Hematopoietic multipotent progenitor cell treated with erythropoietin and hydrocortisone succinate and interleukin-3 and kit ligand, for 4 days (in vitro differentiated cells): Measurements from ENCODE around the gene HOXB13.
A peak's percentile ranks its signal among the peaks of the same experiment; 100 is the strongest.
"Not testable (repeated sequence)": the region's sequence is repeated elsewhere in the genome, so short reads cannot be mapped to it uniquely, and the experiment has no call there.

Experiments used
- DNase-seq: peaks from one replicate; pipeline ENCODE4 v3.0.0-alpha.2; 2015

Gene HOXB13

GRCh38 chr17:48726114-48726915 is 2.2 kb downstream of the HOXB13 start:
- DNase-seq = no peak

DNA sequence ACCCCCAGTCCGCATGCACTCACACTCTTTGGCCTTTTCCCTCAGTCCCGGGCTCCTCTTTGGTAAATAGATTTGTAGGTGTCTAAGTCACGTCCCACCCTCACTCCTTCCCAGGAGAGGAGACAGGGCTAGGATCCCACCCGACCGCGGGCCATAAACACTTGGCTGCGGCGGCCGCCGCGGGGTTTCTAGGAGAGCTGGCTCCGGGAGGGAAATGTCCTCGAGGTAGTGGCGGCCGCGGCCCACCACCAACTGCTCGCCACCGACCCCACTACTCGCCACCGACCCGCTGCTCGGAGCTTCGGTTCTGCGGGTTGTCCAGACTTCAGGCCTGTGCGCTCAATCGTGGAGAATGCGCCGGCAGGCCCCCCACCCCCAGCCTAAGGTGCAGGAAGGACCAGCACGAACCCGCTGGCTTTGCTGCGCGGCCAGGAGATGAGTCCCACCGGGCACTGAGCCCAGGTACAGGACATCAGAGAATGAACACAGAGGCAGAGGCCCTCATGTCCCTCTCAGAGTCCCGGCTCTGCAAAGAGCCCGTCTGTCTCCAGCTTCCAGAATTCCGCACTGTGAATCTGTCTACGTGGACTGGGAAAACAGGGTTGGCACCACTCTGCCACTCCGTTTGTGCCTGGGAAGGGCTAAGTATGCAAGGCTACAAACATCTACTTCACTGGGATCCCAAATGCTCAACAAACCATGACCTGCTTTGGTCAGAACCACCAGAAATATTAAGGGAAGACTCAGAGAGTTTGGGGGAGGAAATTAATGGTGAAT is 3.1 kb downstream of the HOXB13 start:
- DNase-seq = no peak

- peak; percentile 24 for DNase-seq
Observed at GRCh38 chr17:48725004-48725287, 3.6 kb downstream of the HOXB13 start.

DNA sequence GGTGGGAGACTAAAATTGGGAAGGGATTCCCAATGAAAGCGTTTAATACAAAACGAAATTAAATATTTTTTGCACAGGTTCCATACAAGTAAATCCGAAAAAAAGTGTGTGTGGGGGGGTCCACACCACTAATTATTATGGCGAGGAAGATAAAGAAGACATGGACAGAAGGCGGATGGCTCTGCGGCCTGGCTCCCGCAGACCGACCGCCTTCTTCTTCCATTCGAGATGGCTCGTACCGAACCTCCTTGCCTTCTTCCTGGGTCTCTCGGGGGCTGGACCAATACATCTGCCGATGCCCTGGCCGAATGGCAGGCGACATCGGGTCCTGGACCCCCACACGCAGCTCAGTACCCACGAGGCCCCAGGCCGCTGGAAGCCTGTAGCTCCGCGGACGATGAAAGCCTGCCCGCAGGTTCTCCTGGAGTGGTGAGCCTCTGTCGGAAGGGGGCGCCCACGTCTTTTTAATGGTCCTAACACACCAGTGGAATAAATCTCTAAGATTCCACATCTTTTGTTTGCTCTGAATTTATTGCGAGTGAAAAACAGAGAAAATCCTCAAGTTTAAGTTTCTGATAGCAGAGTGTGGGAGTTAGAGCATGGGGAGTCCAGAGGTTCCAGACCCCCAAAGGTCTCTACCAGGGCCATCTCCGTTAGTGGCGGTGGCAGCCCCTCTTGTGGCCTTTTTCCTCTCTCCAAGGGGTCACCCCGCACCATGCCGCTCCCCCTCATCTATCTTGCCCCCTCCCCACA is 4.1 kb downstream of the HOXB13 start:
- peak; percentile 90 for DNase-seq

DNA sequence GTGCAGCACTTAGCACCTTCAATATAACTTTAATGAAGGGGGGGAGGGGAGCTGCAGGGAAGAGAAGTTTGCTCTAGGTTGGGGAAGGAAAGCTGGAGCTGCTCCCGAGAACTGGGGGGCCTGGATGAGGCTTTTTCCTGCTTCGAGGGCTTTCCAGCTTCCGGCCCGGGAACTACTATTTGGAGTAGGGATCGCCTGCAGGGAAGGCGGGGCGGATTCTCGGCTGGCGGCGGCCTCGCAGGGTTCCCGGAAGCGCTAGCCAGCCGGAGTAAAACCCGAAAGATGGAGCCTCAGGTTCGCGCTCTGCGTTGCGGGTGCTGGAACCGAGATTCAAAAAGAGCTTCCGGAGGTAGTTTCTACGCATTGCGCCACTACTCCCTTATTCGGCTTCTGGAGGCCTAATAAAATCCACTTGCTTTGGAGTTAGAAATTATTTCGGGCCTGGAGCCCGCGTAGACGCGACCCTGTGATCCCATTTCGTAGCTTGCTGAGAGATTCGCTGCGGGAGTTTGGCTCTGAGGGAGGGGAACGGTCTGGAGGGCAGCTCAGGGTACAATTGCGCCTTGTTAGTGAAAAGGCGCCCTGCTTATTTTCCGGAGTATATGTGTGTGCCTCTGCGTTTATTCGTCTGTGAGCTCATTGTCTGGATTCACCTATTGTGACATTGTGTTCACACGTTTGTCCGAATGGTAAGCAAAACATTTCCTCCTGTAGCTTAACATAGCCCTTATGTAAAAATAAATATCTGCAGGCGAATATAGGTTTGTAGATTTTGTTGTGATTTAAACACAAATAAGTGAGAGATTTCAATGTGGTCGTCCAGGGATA is 4.9 kb downstream of the HOXB13 start:
- peak; percentile 15 for DNase-seq

- peak; percentile 16 for DNase-seq
Observed at GRCh38 chr17:48722915-48723422, 5.6 kb downstream of the HOXB13 start, which contains the start of gene PRAC2. Gene PRAC2, plus strand, starts transcription at chr17:48723185. Its CDS starts 1,226 bp downstream, at chr17:48724411.

DNA sequence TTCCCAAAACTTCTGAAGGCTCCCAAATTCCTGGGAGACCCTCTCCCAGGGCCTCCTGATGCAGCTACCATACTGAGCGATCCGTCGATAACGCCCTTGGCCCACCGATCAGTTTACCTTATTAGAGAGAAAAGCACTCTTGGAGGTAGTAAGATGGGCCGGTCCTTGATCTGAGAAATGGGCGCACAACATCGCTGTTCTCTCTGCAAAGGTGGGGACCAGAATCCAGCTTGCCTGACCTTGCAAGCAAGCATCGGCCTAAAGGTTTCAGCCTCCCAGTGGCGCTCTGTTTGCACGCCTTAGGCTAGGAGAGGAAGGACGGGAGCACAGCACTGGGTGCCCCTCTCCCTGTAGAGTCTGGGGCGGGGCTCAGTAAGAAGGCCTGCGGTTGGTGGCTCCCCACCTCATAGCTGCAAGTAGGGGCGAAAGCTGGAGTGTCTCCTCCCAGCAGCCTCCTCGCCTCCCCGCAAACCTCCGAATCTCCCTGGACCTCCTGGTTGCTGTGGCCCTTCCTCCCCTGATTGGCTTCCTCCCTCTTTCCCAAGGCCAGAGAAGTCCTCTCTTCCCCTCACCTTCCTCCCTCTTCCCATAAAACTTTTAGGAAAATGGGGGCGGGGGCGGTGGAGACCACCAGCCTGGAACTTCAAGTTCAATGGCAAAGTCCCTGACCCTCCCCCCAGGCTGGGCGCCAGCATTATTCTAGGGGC is 6.2 kb downstream of the HOXB13 start, which contains the start of gene PRAC1:
PRAC1 (minus strand) TSS at position 318 of the 707 bp plus-strand sequence; CDS start at position 192, 126 bp downstream.
- DNase-seq = peak; percentile 18

GRCh38 chr17:48721009-48721402 is 7.5 kb downstream of the HOXB13 start:
- no peak for DNase-seq

- no peak for DNase-seq
Observed at GRCh38 chr17:48720266-48721008, 8.1 kb downstream of the HOXB13 start.

DNA sequence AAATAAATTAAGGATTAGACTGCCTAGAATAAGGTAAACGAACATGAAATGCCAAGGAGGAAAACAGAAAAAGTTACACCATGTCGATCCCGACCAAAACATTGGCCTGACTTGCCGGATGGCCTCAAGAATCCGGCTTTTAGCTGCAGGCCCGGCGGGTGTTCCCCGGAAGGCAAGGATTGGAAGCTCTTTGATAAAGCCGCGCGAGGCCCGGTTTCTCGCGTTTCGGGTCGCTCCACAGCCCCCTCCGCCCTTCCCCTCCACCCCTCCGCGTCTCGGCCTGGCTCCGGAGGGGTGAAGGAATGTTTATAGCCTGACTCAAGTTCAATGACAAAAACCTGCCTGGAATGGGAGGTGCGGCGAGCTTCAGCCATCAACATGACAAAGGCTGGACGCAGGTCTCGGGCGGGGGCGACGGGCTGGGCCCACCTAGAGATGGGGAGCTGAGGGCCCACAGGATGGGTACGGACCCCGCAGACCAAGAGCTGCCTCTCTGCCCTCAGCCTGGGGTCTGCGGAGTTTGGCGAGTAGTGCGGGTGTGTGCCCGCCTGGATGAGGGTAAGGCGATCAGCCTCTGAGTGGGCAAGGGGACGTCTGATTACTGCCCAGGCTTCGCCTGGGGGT is 8.8 kb downstream of the HOXB13 start:
- no peak for DNase-seq

GRCh38 chr17:48718761-48719641 is 9.5 kb downstream of the HOXB13 start:
- DNase-seq = peak; percentile 24

DNA sequence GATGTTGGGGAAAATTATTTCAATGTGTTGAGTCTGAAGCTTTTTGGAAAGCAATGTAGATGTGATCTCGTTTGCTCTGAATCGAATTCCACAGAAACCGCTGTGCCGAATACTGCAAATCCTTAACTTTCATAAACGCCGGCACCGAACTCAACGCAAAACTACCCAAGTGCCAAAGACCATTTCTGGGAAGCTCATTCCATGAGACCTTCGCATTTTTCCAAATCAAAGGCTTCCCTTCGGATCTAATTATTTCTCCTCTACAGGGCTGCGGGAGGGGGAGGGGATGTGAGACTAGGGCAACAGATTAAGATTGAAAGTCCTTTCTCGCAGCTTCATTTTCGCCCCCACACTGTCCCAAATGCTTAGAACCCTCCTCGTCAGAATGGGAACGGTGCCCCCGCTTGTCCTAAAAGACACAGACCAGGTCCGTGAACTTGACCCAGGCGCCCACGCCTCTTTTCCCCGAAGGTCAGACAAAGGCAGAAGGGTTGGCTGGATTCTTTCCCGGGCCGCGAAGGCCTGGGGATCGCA is 10.3 kb downstream of the HOXB13 start:
- DNase-seq = no peak

DNA sequence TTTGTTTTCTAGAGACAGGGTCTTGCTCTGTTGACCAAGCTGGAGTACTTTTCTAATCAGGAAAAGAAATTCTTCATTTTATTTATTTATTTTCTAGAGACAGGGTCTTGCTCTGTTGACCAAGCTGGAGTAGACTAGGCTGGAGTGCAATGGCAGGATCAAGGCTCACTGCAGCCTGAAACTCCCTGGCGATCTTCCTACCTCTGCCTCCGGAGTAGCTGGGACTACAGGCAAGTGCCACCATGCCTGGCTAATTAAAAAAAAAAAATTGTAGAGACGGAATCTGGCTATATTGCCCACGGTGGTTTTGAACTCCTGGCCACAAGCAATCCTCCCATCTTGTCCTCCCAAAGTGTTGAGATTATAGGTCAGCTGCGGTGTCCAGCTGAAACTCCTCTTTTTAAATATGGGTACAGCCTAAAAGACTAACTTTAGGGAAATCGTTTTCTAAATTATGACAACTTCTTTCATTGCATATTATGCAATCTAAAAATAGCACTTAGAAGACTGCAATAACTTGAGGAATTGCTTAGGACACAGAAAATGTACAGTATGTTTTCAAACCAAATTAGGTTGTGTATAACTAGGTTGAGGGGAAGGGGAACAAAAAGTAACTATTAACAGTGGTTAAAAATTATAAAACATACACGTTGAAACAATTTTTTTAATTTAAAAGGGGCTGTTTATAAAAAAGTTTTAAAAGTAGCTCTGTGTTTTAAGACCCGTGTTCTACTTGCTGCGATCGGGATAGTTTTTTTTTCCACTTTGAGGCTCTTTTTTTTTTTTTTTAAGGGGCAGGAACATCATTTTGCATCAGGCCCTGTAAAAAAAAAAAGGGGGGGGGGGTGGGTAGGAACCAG is 11.0 kb downstream of the HOXB13 start:
- DNase-seq = no peak

DNA sequence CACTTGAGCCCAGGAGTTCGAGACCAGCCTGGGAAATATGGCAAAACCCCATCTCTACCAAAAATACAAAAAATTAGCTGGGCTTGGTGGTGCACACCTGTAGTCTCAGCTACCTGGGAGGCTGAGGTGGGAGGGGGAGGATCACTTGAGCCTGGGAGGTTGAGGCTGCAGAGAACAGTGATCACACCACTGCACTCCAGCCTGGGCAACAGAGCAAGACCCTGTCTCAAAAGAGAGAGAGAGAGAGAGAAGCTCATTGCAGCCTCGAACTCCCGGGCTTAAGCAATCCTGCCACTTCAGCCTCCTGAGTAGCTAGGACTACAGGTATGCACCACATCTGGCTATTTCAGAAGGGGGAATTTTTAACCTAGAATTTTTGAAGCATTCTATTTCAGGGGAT is 12.0 kb downstream of the HOXB13 start:
- DNase-seq = not testable (repeated sequence)

- DNase-seq = no peak
Observed at GRCh38 chr17:48715496-48716399, 12.8 kb downstream of the HOXB13 start.

GRCh38 chr17:48711128-48711527 is 17.4 kb downstream of the HOXB13 start:
- DNase-seq = no peak
